PC-3 (cell line): ENCODE results near the gene SLC24A3. TPM values are rescaled to one million over a fixed set of nuclear protein-coding genes. Genes with fewer than 3 reads are reported as not detected.

Experiments used
- ATAC-seq: fragments of 200-7000 bp; cut with Tn5 transposase; 2 replicates; pipeline ENCODE4 v1.9.1; 2020; ENCODE audit warnings: mild to moderate bottlenecking, moderate library complexity
- BruUV-seq: library from RNA; stranded (reverse); fragments of 400-500 nt; replicated peaks from 2 replicates; lab custom pipeline; 2021; lab: Mats Ljungman, UMichigan
- CTCF ChIA-PET: fragments of 300-600 bp; sonication (Branson Sonifier 250); formaldehyde crosslinking; loops from one replicate; lab custom pipeline; 2022; ENCODE audit warnings: antibody characterized with exemption; lab: Charles Lee
- POLR2A ChIA-PET: fragments of 300-600 bp; sonication (Branson Sonifier 250); formaldehyde crosslinking; loops from one replicate; lab custom pipeline; 2022; ENCODE audit warnings: antibody characterized with exemption; ENCODE audit not compliant: unreplicated experiment; lab: Charles Lee
- DNase-seq: peaks from one replicate; pipeline ENCODE4 v3.0.0-alpha.2; 2015
- H2AFZ ChIP-seq: fragments of 300-600 bp; sonication (generic); 2 replicates; pipeline ENCODE4 v1.6.0; 2016; ENCODE audit warnings: antibody characterized with exemption, low read length
- H3F3A ChIP-seq: fragments of 300-600 bp; sonication (generic); one replicate; pipeline ENCODE4 v1.6.0; 2017; ENCODE audit warnings: antibody characterized with exemption, low read length, control low read depth, mild to moderate bottlenecking; ENCODE audit not compliant: unreplicated experiment
- H3K27ac ChIP-seq: fragments of 300-600 bp; sonication (generic); 2 replicates; pipeline ENCODE4 v1.5.1; 2016; ENCODE audit warnings: mild to moderate bottlenecking, low read length
- H3K27me3 ChIP-seq: fragments of 300-600 bp; sonication (generic); 2 replicates; pipeline ENCODE4 v1.6.1; 2016; ENCODE audit warnings: low read length, mixed read lengths
- H3K36me3 ChIP-seq: fragments of 300-600 bp; sonication (generic); 2 replicates; pipeline ENCODE4 v1.6.1; 2016; ENCODE audit warnings: low read depth, mixed run types, low read length, mixed read lengths
- H3K4me1 ChIP-seq: fragments of 300-600 bp; sonication (generic); 2 replicates; pipeline ENCODE4 v1.5.1; 2016; ENCODE audit warnings: low read length; ENCODE audit not compliant: insufficient read depth
- H3K4me2 ChIP-seq: fragments of 300-600 bp; sonication (generic); 2 replicates; pipeline ENCODE4 v1.6.0; 2016; ENCODE audit warnings: low read length
- H3K4me3 ChIP-seq: fragments of 300-600 bp; sonication (generic); 2 replicates; pipeline ENCODE4 v1.5.1; 2016; ENCODE audit warnings: mild to moderate bottlenecking, low read length, mixed read lengths
- H3K79me2 ChIP-seq: fragments of 300-600 bp; sonication (generic); 2 replicates; pipeline ENCODE4 v1.6.1; 2017; ENCODE audit warnings: low read length, mixed read lengths
- H3K9ac ChIP-seq: fragments of 300-600 bp; sonication (generic); 2 replicates; pipeline ENCODE4 v1.6.0; 2016; ENCODE audit warnings: mild to moderate bottlenecking, low read length
- H3K9me2 ChIP-seq: fragments of 300-600 bp; sonication (generic); replicated peaks from 2 replicates; pipeline ENCODE4 v1.6.1; 2016; ENCODE audit warnings: mixed run types, low read length, mixed read lengths
- H3K9me3 ChIP-seq: fragments of 300-600 bp; sonication (generic); 2 replicates; pipeline ENCODE4 v1.6.1; 2016; ENCODE audit warnings: low read length, mixed read lengths
- H4K20me1 ChIP-seq: fragments of 300-600 bp; sonication (generic); 2 replicates; pipeline ENCODE4 v1.6.1; 2016; ENCODE audit warnings: low read length, mixed read lengths
- CTCF ChIP-seq: fragments of 300-600 bp; sonication (generic); conservative IDR thresholded peaks from 2 replicates; pipeline ENCODE4 v1.5.1; 2017; ENCODE audit warnings: antibody characterized with exemption, low read depth, mild to moderate bottlenecking, low read length
- EZH2 ChIP-seq: fragments of 300-600 bp; sonication (generic); IDR thresholded peaks from one replicate; pipeline ENCODE4 v1.6.1; 2017; ENCODE audit warnings: antibody characterized with exemption, mild to moderate bottlenecking, low read length; ENCODE audit not compliant: unreplicated experiment
- EZH2phosphoT487 ChIP-seq: fragments of 300-600 bp; sonication (generic); IDR thresholded peaks from 2 replicates; pipeline ENCODE4 v1.6.1; 2018; ENCODE audit warnings: mild to moderate bottlenecking, antibody characterized with exemption, low read length, borderline replicate concordance
- intact Hi-C: fragments of 100-400 bp; cut with micrococcal nuclease; formaldehyde crosslinking; loops from 2 replicates; pipeline ENCODE4 v1.9.0; 2023
- total RNA-seq: library from RNA; depleted of rRNA; stranded (reverse); fragments of >200 nt; gene quantifications from 2 replicates; pipeline ENCODE4 v1.2.3, GENCODE V29; 2014

Gene SLC24A3
- total RNA-seq, 1 experiment from 2014 or later = 0.11 TPM

DNA sequence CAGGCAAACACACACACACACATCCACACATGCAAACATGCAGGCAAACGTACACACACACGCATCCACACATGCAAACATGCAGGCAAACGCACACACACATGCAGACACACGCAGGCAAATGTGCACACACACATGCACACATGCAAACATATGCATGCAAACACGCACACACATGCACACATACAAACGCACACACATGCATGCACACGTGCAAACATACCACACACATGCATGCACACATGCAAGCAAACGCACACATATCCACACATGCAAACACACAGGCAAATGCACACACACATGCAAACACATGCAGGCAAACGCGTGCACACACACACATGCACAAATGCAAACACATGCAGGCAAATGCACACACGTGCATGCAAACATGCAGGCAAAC lies 498.7 kb downstream of the SLC24A3 start:
- Histone ChIP-seq H3K27me3 (no peaks in the 10 kb centered on the region), H3F3A (no peaks in the 10 kb centered on the region), H3K36me3 (no peaks in the 10 kb centered on the region), H3K9ac (no peak overlapping the region), H3K9me3 (no peaks in the 10 kb centered on the region), H3K4me1 (peaks cover 18% of the 10 kb centered on the region), H3K4me3 (no peak overlapping the region), H3K79me2 (no peaks in the 10 kb centered on the region), H4K20me1 (no peaks in the 10 kb centered on the region), H3K4me2 (no peak overlapping the region), H3K9me2 (no peaks in the 10 kb centered on the region), H3K27ac (no peak overlapping the region), H2AFZ (no peak overlapping the region)
- ChIA-PET POLR2A (no interaction called here), CTCF (no interaction called here)
- no peak for ATAC-seq
- intact Hi-C loops = loop anchor here (5.0 kb wide), 1 partner anchor 66 kb away; no protein-coding TSS in a partner anchor
- DNase-seq = no peak
- TF ChIP-seq EZH2 (no peak), EZH2phosphoT487 (no peak), CTCF (no peak)
- BruUV-seq = no TSS peak

GRCh38 chr20:19712721-19713260 lies 500.3 kb downstream of the SLC24A3 start:
- Histone ChIP-seq H3K79me2 (no peaks in the 10 kb centered on the region), H3K4me1 (peaks cover 18% of the 10 kb centered on the region), H3K4me2 (no peak overlapping the region), H3K36me3 (no peaks in the 10 kb centered on the region), H3K9me3 (no peaks in the 10 kb centered on the region), H3K9me2 (no peaks in the 10 kb centered on the region), H4K20me1 (no peaks in the 10 kb centered on the region), H2AFZ (peak overlapping the region; percentile 12; the same call in 1 of the 2 replicates), H3K27ac (no peak overlapping the region), H3K4me3 (no peak overlapping the region), H3F3A (no peaks in the 10 kb centered on the region), H3K9ac (no peak overlapping the region), H3K27me3 (no peaks in the 10 kb centered on the region)
- TF ChIP-seq EZH2 (no peak), CTCF (no peak), EZH2phosphoT487 (no peak)
- CTCF ChIA-PET = interaction anchor here (0.8 kb wide), 1 partner anchor 26 kb away, joined by 3 read pairs; no protein-coding TSS in a partner anchor
- intact Hi-C loops = loop anchor here (1.0 to 5.0 kb wide), 5 partner anchors 14 to 65 kb away; partner anchors contain the start of gene RIN2
- no TSS peak for BruUV-seq
- DNase-seq = peak; percentile 9
- peak; percentile 84 for ATAC-seq
- POLR2A ChIA-PET = interaction anchor here (0.6 to 1.0 kb wide), 2 partner anchors 45 to 47 kb away, joined by 3 to 4 read pairs; no protein-coding TSS in a partner anchor
